ENCODE measurements around the gene CDH13.

The CDH13 gene

GRCh38 chr16:83418565-83418964, 791.8 kb downstream of the CDH13 start:
- H3K23ac ChIP-seq (ENCODE audit: low read length), result no peak overlapping the region
- no CpG with 5 or more reads among the region's 1 CpG for WGBS (ENCODE audit: extremely low coverage, insufficient coverage, low lambda C conversion rate)
- no peak overlapping the region for H3K4me2 ChIP-seq (ENCODE audit: low read length)
- H2BK120ac ChIP-seq (ENCODE audit: low read depth, low read length), result no peak overlapping the region
- no peak overlapping the region for H2AK5ac ChIP-seq (ENCODE audit: low read length)
- H3K18ac ChIP-seq (ENCODE audit: low read length), result no peak overlapping the region
- H3K56ac ChIP-seq (ENCODE audit: low read length), result no peak overlapping the region
- no peak overlapping the region for H3K4me3 ChIP-seq (ENCODE audit: low read length)
- H2BK5ac ChIP-seq (ENCODE audit: low read length), result no peak overlapping the region
- H3K36me3 ChIP-seq (ENCODE audit: control insufficient read depth, insufficient read depth, low read length), result no peaks in the 10 kb centered on the region
- no peak overlapping the region for H2BK15ac ChIP-seq (replicated peaks; ENCODE audit: low read depth)
- H3K27ac ChIP-seq (ENCODE audit: low read depth, low read length), result no peak overlapping the region
- H4K8ac ChIP-seq (ENCODE audit: low read depth, low read length), result no peak overlapping the region
- peak; percentile 34 for DNase-seq
- H3K4ac ChIP-seq (ENCODE audit: low read depth, low read length), result no peak overlapping the region
- no peak overlapping the region for H4K5ac ChIP-seq (ENCODE audit: low read length)
- no peaks in the 10 kb centered on the region for H3K4me1 ChIP-seq (ENCODE audit: control insufficient read depth, low read depth, low read length)
- H3K79me2 ChIP-seq (ENCODE audit: control insufficient read depth, insufficient read depth, low read length), result no peaks in the 10 kb centered on the region
- no peaks in the 10 kb centered on the region for H3K79me1 ChIP-seq (ENCODE audit: low read length)
- no peak overlapping the region for H3K9ac ChIP-seq (ENCODE audit: low read length)
- H3K27me3 ChIP-seq (ENCODE audit: insufficient read depth, low read length, poor library complexity), result no peaks in the 10 kb centered on the region

- Histone ChIP-seq H3K23ac (ENCODE audit: low read length) (no peak overlapping the region), H4K8ac (ENCODE audit: low read depth, low read length) (no peak overlapping the region), H3K79me2 (ENCODE audit: control insufficient read depth, insufficient read depth, low read length) (no peaks in the 10 kb centered on the region), H3K27ac (ENCODE audit: low read depth, low read length) (no peak overlapping the region), H3K18ac (ENCODE audit: low read length) (no peak overlapping the region), H2AK5ac (ENCODE audit: low read length) (no peak overlapping the region), H3K4me3 (ENCODE audit: low read length) (no peak overlapping the region), H3K9ac (ENCODE audit: low read length) (no peak overlapping the region), H4K5ac (ENCODE audit: low read length) (no peak overlapping the region), H3K4ac (ENCODE audit: low read depth, low read length) (no peak overlapping the region), H3K4me1 (ENCODE audit: control insufficient read depth, low read depth, low read length) (no peaks in the 10 kb centered on the region), H2BK15ac (replicated peaks; ENCODE audit: low read depth) (no peak overlapping the region), H3K27me3 (ENCODE audit: insufficient read depth, low read length, poor library complexity) (no peaks in the 10 kb centered on the region), H3K4me2 (ENCODE audit: low read length) (no peak overlapping the region), H2BK5ac (ENCODE audit: low read length) (no peak overlapping the region), H2BK120ac (ENCODE audit: low read depth, low read length) (no peak overlapping the region), H3K56ac (ENCODE audit: low read length) (no peak overlapping the region), H3K79me1 (ENCODE audit: low read length) (no peaks in the 10 kb centered on the region), H3K36me3 (ENCODE audit: control insufficient read depth, insufficient read depth, low read length) (no peaks in the 10 kb centered on the region)
- peak; percentile 34 for DNase-seq
- no CpG with 5 or more reads among the region's 9 CpGs for WGBS (ENCODE audit: extremely low coverage, insufficient coverage, low lambda C conversion rate)
These were observed 793.5 kb downstream of the CDH13 start for GRCh38 chr16:83420206-83420760.

GRCh38 chr16:83433201-83433600, 806.4 kb downstream of the CDH13 start:
- no peak for DNase-seq
- H3K4me3 ChIP-seq (ENCODE audit: low read length), result no peak overlapping the region
- WGBS (ENCODE audit: extremely low coverage, insufficient coverage, low lambda C conversion rate), result no CpG with 5 or more reads among the region's 3 CpGs

GRCh38 chr16:83437036-83437435, 810.3 kb downstream of the CDH13 start:
- no peak overlapping the region for H2BK120ac ChIP-seq (ENCODE audit: low read depth, low read length)
- no peak overlapping the region for H3K4me2 ChIP-seq (ENCODE audit: low read length)
- H3K56ac ChIP-seq (ENCODE audit: low read length), result no peak overlapping the region
- H3K27ac ChIP-seq (ENCODE audit: low read depth, low read length), result no peak overlapping the region
- H3K27me3 ChIP-seq (ENCODE audit: insufficient read depth, low read length, poor library complexity), result no peaks in the 10 kb centered on the region
- H3K4me3 ChIP-seq (ENCODE audit: low read length), result no peak overlapping the region
- no peaks in the 10 kb centered on the region for H3K79me1 ChIP-seq (ENCODE audit: low read length)
- WGBS (ENCODE audit: extremely low coverage, insufficient coverage, low lambda C conversion rate), result no CpG with 5 or more reads among the region's 7 CpGs
- no peak overlapping the region for H2BK15ac ChIP-seq (replicated peaks; ENCODE audit: low read depth)
- H3K4me1 ChIP-seq (ENCODE audit: control insufficient read depth, low read depth, low read length), result no peaks in the 10 kb centered on the region
- H2BK5ac ChIP-seq (ENCODE audit: low read length), result no peak overlapping the region
- no peak overlapping the region for H2AK5ac ChIP-seq (ENCODE audit: low read length)
- no peak overlapping the region for H3K18ac ChIP-seq (ENCODE audit: low read length)
- H3K79me2 ChIP-seq (ENCODE audit: control insufficient read depth, insufficient read depth, low read length), result no peaks in the 10 kb centered on the region
- DNase-seq, result no peak
- H3K4ac ChIP-seq (ENCODE audit: low read depth, low read length), result no peak overlapping the region
- H3K9ac ChIP-seq (ENCODE audit: low read length), result no peak overlapping the region
- H4K5ac ChIP-seq (ENCODE audit: low read length), result no peak overlapping the region
- no peak overlapping the region for H4K8ac ChIP-seq (ENCODE audit: low read depth, low read length)
- H3K36me3 ChIP-seq (ENCODE audit: control insufficient read depth, insufficient read depth, low read length), result no peaks in the 10 kb centered on the region
- H3K23ac ChIP-seq (ENCODE audit: low read length), result no peak overlapping the region

More at GRCh38 chr16:83433201-83433600, 806.4 kb downstream of the CDH13 start:
- Histone ChIP-seq H3K27me3 (ENCODE audit: insufficient read depth, low read length, poor library complexity) (no peaks in the 10 kb centered on the region), H4K5ac (ENCODE audit: low read length) (no peak overlapping the region), H3K56ac (ENCODE audit: low read length) (no peak overlapping the region), H4K8ac (ENCODE audit: low read depth, low read length) (no peak overlapping the region), H2BK15ac (replicated peaks; ENCODE audit: low read depth) (no peak overlapping the region), H3K36me3 (ENCODE audit: control insufficient read depth, insufficient read depth, low read length) (no peaks in the 10 kb centered on the region), H3K4me1 (ENCODE audit: control insufficient read depth, low read depth, low read length) (no peaks in the 10 kb centered on the region), H3K4ac (ENCODE audit: low read depth, low read length) (no peak overlapping the region), H3K79me1 (ENCODE audit: low read length) (no peaks in the 10 kb centered on the region), H2BK5ac (ENCODE audit: low read length) (no peak overlapping the region), H3K4me2 (ENCODE audit: low read length) (no peak overlapping the region), H3K79me2 (ENCODE audit: control insufficient read depth, insufficient read depth, low read length) (no peaks in the 10 kb centered on the region), H3K23ac (ENCODE audit: low read length) (no peak overlapping the region), H3K9ac (ENCODE audit: low read length) (no peak overlapping the region), H2AK5ac (ENCODE audit: low read length) (no peak overlapping the region), H3K18ac (ENCODE audit: low read length) (no peak overlapping the region), H2BK120ac (ENCODE audit: low read depth, low read length) (no peak overlapping the region), H3K27ac (ENCODE audit: low read depth, low read length) (no peak overlapping the region)

- no peak overlapping the region for H2BK5ac ChIP-seq (ENCODE audit: low read length)
- no peaks in the 10 kb centered on the region for H3K79me2 ChIP-seq (ENCODE audit: control insufficient read depth, insufficient read depth, low read length)
- H3K79me1 ChIP-seq (ENCODE audit: low read length), result no peaks in the 10 kb centered on the region
- no peaks in the 10 kb centered on the region for H3K4me1 ChIP-seq (ENCODE audit: control insufficient read depth, low read depth, low read length)
- H3K36me3 ChIP-seq (ENCODE audit: control insufficient read depth, insufficient read depth, low read length), result no peaks in the 10 kb centered on the region
- H2BK120ac ChIP-seq (ENCODE audit: low read depth, low read length), result no peak overlapping the region
- no peak overlapping the region for H3K4ac ChIP-seq (ENCODE audit: low read depth, low read length)
- no peak overlapping the region for H3K18ac ChIP-seq (ENCODE audit: low read length)
- H2BK15ac ChIP-seq (replicated peaks; ENCODE audit: low read depth), result no peak overlapping the region
- no peak overlapping the region for H3K9ac ChIP-seq (ENCODE audit: low read length)
- H3K4me3 ChIP-seq (ENCODE audit: low read length), result no peak overlapping the region
- H3K27me3 ChIP-seq (ENCODE audit: insufficient read depth, low read length, poor library complexity), result no peaks in the 10 kb centered on the region
- no peak overlapping the region for H4K8ac ChIP-seq (ENCODE audit: low read depth, low read length)
- H3K23ac ChIP-seq (ENCODE audit: low read length), result no peak overlapping the region
- DNase-seq, result no peak
- no peak overlapping the region for H4K5ac ChIP-seq (ENCODE audit: low read length)
- H3K27ac ChIP-seq (ENCODE audit: low read depth, low read length), result no peak overlapping the region
- no peak overlapping the region for H3K4me2 ChIP-seq (ENCODE audit: low read length)
- no CpG with 5 or more reads among the region's 3 CpGs for WGBS (ENCODE audit: extremely low coverage, insufficient coverage, low lambda C conversion rate)
- H2AK5ac ChIP-seq (ENCODE audit: low read length), result no peak overlapping the region
- H3K56ac ChIP-seq (ENCODE audit: low read length), result no peak overlapping the region
These were observed 811.6 kb downstream of the CDH13 start for GRCh38 chr16:83438326-83438725.

- Histone ChIP-seq H3K27me3 (ENCODE audit: insufficient read depth, low read length, poor library complexity) (no peaks in the 10 kb centered on the region), H3K56ac (ENCODE audit: low read length) (no peak overlapping the region), H3K4me2 (ENCODE audit: low read length) (no peak overlapping the region), H2BK120ac (ENCODE audit: low read depth, low read length) (no peak overlapping the region), H3K18ac (ENCODE audit: low read length) (no peak overlapping the region), H3K36me3 (ENCODE audit: control insufficient read depth, insufficient read depth, low read length) (no peaks in the 10 kb centered on the region), H3K27ac (ENCODE audit: low read depth, low read length) (no peak overlapping the region), H3K4me3 (ENCODE audit: low read length) (no peak overlapping the region), H3K79me2 (ENCODE audit: control insufficient read depth, insufficient read depth, low read length) (no peaks in the 10 kb centered on the region), H3K79me1 (ENCODE audit: low read length) (no peaks in the 10 kb centered on the region), H4K8ac (ENCODE audit: low read depth, low read length) (no peak overlapping the region), H4K5ac (ENCODE audit: low read length) (no peak overlapping the region), H2BK5ac (ENCODE audit: low read length) (no peak overlapping the region), H3K4me1 (ENCODE audit: control insufficient read depth, low read depth, low read length) (no peaks in the 10 kb centered on the region), H2BK15ac (replicated peaks; ENCODE audit: low read depth) (no peak overlapping the region), H3K9ac (ENCODE audit: low read length) (no peak overlapping the region), H3K4ac (ENCODE audit: low read depth, low read length) (no peak overlapping the region), H2AK5ac (ENCODE audit: low read length) (no peak overlapping the region), H3K23ac (ENCODE audit: low read length) (no peak overlapping the region)
- WGBS (ENCODE audit: extremely low coverage, insufficient coverage, low lambda C conversion rate), result no CpG with 5 or more reads among the region's 6 CpGs
- no peak for DNase-seq
These were observed 812.6 kb downstream of the CDH13 start for GRCh38 chr16:83439412-83439811.

Data from mesendoderm (in vitro differentiated cells).